GM12878 (cell line): ENCODE measurements around the gene TESK1. TPM values are rescaled to one million over a fixed set of nuclear protein-coding genes. Genes with fewer than 3 reads are reported as not detected.
A peak's percentile ranks its signal among the peaks of the same experiment; 100 is the strongest.

Experiments
- ATAC-seq: fragments of 200-7000 bp; cut with Tn5 transposase; 3 replicates; pipeline ENCODE4 v1.9.1; 2020; ENCODE audit warnings: mild to moderate bottlenecking, moderate library complexity
- BruUV-seq: library from RNA; stranded (reverse); fragments of 400-500 nt; replicated peaks from 2 replicates; lab custom pipeline; 2021; lab: Mats Ljungman, UMichigan
- CTCF ChIA-PET: fragments of 300-600 bp; sonication (Branson Sonifier 250); formaldehyde crosslinking; extraction: SDS; loops from one replicate; lab custom pipeline; 2021; ENCODE audit warnings: inconsistent platforms; lab: Yijun Ruan, JAX
- POLR2A ChIA-PET: fragments of 350-600 bp; formaldehyde crosslinking; extraction: SDS; loops from one replicate; lab custom pipeline; 2021; ENCODE audit warnings: inconsistent platforms; lab: Charles Lee
- RAD21 ChIA-PET: fragments of 300-600 bp; sonication (Branson Sonifier 250); formaldehyde crosslinking; loops from one replicate; lab custom pipeline; 2023; ENCODE audit warnings: antibody characterized with exemption; ENCODE audit not compliant: unreplicated experiment; lab: Charles Lee
- SMC1A ChIA-PET: fragments of 300-600 bp; sonication (Branson Sonifier 250); formaldehyde crosslinking; loops from one replicate; lab custom pipeline; 2023; ENCODE audit not compliant: unreplicated experiment, uncharacterized antibody; lab: Charles Lee
- DNase-seq: peaks from one replicate; pipeline ENCODE4 v3.0.0-alpha.2; 2011; ENCODE audit warnings: low read depth, low spot score
- FAIRE-seq: peaks from 3 replicates; lab custom pipeline; 2011; peaks lifted over from hg19 to GRCh38; lab: Jason Lieb, UNC
- H2AFZ ChIP-seq: 2 replicates; pipeline ENCODE4 v1.6.0; 2011; ENCODE audit warnings: low read depth, low read length, control low read depth; ENCODE audit not compliant: control insufficient read depth
- H3K27ac ChIP-seq: 2 replicates; pipeline ENCODE4 v1.5.1; 2011; ENCODE audit warnings: control low read depth; ENCODE audit not compliant: control insufficient read depth, insufficient read depth
- H3K27me3 ChIP-seq, 2 experiments: replicated peaks in 1 of 2; 2 replicates each; pipeline versions ENCODE4 v1.6.0 to v1.6.1; 2011; ENCODE audit warnings: low read length in 1 of 2; ENCODE audit not compliant: control insufficient read depth in 2 of 2, insufficient read depth in 2 of 2
- H3K36me3 ChIP-seq, 2 experiments: 2 replicates each; pipeline ENCODE4 v1.5.1; 2011; ENCODE audit warnings: low read length in 1 of 2; ENCODE audit not compliant: control insufficient read depth in 2 of 2, insufficient read depth in 2 of 2
- H3K4me1 ChIP-seq: 2 replicates; pipeline ENCODE4 v1.6.1; 2011; ENCODE audit warnings: mild to moderate bottlenecking, low read length, moderate library complexity, mixed read lengths; ENCODE audit not compliant: control insufficient read depth, insufficient read depth
- H3K4me2 ChIP-seq: 2 replicates; pipeline ENCODE4 v1.6.0; 2011; ENCODE audit warnings: control low read depth; ENCODE audit not compliant: control insufficient read depth, insufficient read depth
- H3K4me3 ChIP-seq: fragments of 200-600 bp; sonication (generic); 2 replicates; pipeline ENCODE4 v1.5.1; 2016
- H3K79me2 ChIP-seq: 2 replicates; pipeline ENCODE4 v1.6.0; 2011; ENCODE audit warnings: low read length; ENCODE audit not compliant: control insufficient read depth, insufficient read depth
- H3K9ac ChIP-seq: 2 replicates; pipeline ENCODE4 v1.8.0; 2011; ENCODE audit warnings: low read length, control low read depth, mixed read lengths; ENCODE audit not compliant: control insufficient read depth, insufficient read depth
- H3K9me3 ChIP-seq: replicated peaks from 3 replicates; pipeline ENCODE4 v1.5.1; 2011; ENCODE audit warnings: mild to moderate bottlenecking, low read length; ENCODE audit not compliant: control insufficient read depth, insufficient read depth
- H4K20me1 ChIP-seq: 2 replicates; pipeline ENCODE4 v1.6.0; 2011; ENCODE audit not compliant: control insufficient read depth, insufficient read depth
- BCL11A ChIP-seq: IDR thresholded peaks from 2 replicates; pipeline ENCODE4 v1.6.1; 2011; ENCODE audit warnings: low read depth, low read length
- CHD2 ChIP-seq: IDR thresholded peaks from 2 replicates; pipeline ENCODE4 v1.6.1; 2011; ENCODE audit warnings: low read depth, low read length, improper control_type of control experiment, borderline replicate concordance
- EED ChIP-seq: sonication (generic); IDR thresholded peaks from 2 replicates; pipeline ENCODE4 v1.6.1; 2016; ENCODE audit warnings: antibody characterized with exemption, low read depth
- FOXK2 ChIP-seq: fragments of 450-650 bp; IDR thresholded peaks from 2 replicates; pipeline ENCODE4 v1.6.1; 2017; ENCODE audit warnings: mild to moderate bottlenecking, moderate library complexity
- IKZF2 ChIP-seq, 2 experiments: fragments of 450-650 bp; IDR thresholded peaks; 2 replicates each; pipeline ENCODE4 v1.6.1; 2017; ENCODE audit warnings: mild to moderate bottlenecking in 2 of 2, moderate library complexity in 2 of 2
- IRF4 ChIP-seq: IDR thresholded peaks from 2 replicates; pipeline ENCODE4 v1.6.1; 2011; ENCODE audit warnings: low read depth, low read length
- KDM1A ChIP-seq: fragments of 200-600 bp; sonication (generic); IDR thresholded peaks from 2 replicates; pipeline ENCODE4 v1.6.1; 2016; ENCODE audit warnings: borderline replicate concordance
- PKNOX1 ChIP-seq: fragments of 450-650 bp; IDR thresholded peaks from 2 replicates; pipeline ENCODE4 v1.6.1; 2016; ENCODE audit warnings: mild to moderate bottlenecking
- SPI1 ChIP-seq: IDR thresholded peaks from 2 replicates; pipeline ENCODE4 v1.6.1; 2011; ENCODE audit warnings: low read depth, mild to moderate bottlenecking, low read length, moderate library complexity, borderline replicate concordance; ENCODE audit not compliant: insufficient read depth
- TCF12 ChIP-seq: IDR thresholded peaks from 2 replicates; pipeline ENCODE4 v1.6.1; 2011; ENCODE audit warnings: low read depth, mild to moderate bottlenecking, low read length
- TCF3 ChIP-seq: IDR thresholded peaks from 2 replicates; pipeline ENCODE4 v1.6.1; 2012; ENCODE audit warnings: low read depth, mild to moderate bottlenecking, low read length, borderline replicate concordance; ENCODE audit not compliant: insufficient read depth
- WGBS: methylation state at CpG from one replicate; pipeline ENCODE4 v1.1.6; 2016; ENCODE audit warnings: low lambda C conversion rate; ENCODE audit not compliant: insufficient replicate concordance, insufficient coverage; ENCODE audit errors: missing lambda C conversion rate; 5-methylcytosine and 5-hydroxymethylcytosine counted together
- in situ Hi-C: fragments of 300-500 bp; cut with MboI; formaldehyde crosslinking; loops from 9 replicates; pipeline ENCODE4 v1.14.3; 2018; ENCODE audit warnings: mixed read lengths
- intact Hi-C: fragments of 100-400 bp; cut with micrococcal nuclease; formaldehyde crosslinking; loops from one replicate; pipeline ENCODE4 v1.14.2; 2022; ENCODE audit not compliant: unreplicated experiment
- polyA plus RNA-seq, 11 experiments: library from polyadenylated mRNA; depleted of rRNA in 4 of 11; unstranded in 6 of 11; stranded (reverse) in 5 of 11; fragments of >200 nt; fragmentation: Nextera tagmentation in 4 of 11; fragmentation: Illumina TruSeq in 1 of 11; extraction: Ambion mirVana in 4 of 11; extraction: Trizol in 1 of 11; gene quantifications; 1 replicate in 1 of 11; 2 replicates in 10 of 11; pipeline versions ENCODE4 v1.2.1 to v1.2.3, GENCODE V29; 2011 to 2016; ENCODE audit warnings: inconsistent platforms in 2 of 11, missing spikeins in 2 of 11, low read depth in 1 of 11
- total RNA-seq, 4 experiments: library from RNA; depleted of rRNA in 3 of 4; stranded (reverse); fragments of >200 nt in 3 of 4; fragmentation: Illumina TruSeq in 1 of 4; extraction: Trizol in 1 of 4; gene quantifications; 2 replicates each; pipeline versions ENCODE4 v1.2.1 to v1.2.3, GENCODE V29; 2013 to 2021

The TESK1 gene
- total and polyA plus RNA-seq, 10 of the 15 experiments (the other 5 are each of a cell fraction or from before 2014, with no cell fraction given): 0.16 to 19.5 (median 7.9) TPM; not detected in 1

GRCh38 chr9:35568196-35568595 is 36.9 kb upstream of the TESK1 start:
- TF ChIP-seq BCL11A (no peak), PKNOX1 (no peak), FOXK2 (no peak)
- DNase-seq: no peak
- Histone ChIP-seq H3K9ac (no peak overlapping the region), H2AFZ (no peak overlapping the region), H3K4me3 (no peak overlapping the region), H4K20me1 (no peaks in the 10 kb centered on the region), H3K27ac (no peak overlapping the region), H3K9me3 (no peaks in the 10 kb centered on the region), H3K36me3 (no peaks in the 10 kb centered on the region), H3K4me2 (no peak overlapping the region), H3K27me3 (no peaks in the 10 kb centered on the region), H3K4me1 (peaks cover 24% of the 10 kb centered on the region), H3K79me2 (no peaks in the 10 kb centered on the region)
- FAIRE-seq: no peak
- SMC1A ChIA-PET: interaction anchor here (0.7 to 1.5 kb wide), 2 partner anchors 124 to 243 kb away, joined by 3 to 4 read pairs; no protein-coding TSS in a partner anchor
- CTCF ChIA-PET: interaction anchor here (0.6 to 1.4 kb wide), 4 partner anchors 32 to 437 kb away, joined by 3 to 6 read pairs (median 4); no protein-coding TSS in a partner anchor
- BruUV-seq: no TSS peak
- ATAC-seq: no peak
- intact Hi-C loops: no loop called here
- in situ Hi-C loops: no loop called here
- POLR2A ChIA-PET: no interaction called here
- RAD21 ChIA-PET: no interaction called here
- WGBS: 99% methylated on average over 4 of the region's 4 CpGs

- ChIA-PET RAD21 (no interaction called here), POLR2A (no interaction called here)
- FAIRE-seq: peak; percentile 89
- TF ChIP-seq CHD2 (no peak), KDM1A (no peak), SPI1 (peak; percentile 70), TCF12 (peak; percentile 81), EED (peak; percentile 53; the same call in 1 of the 2 replicates), IKZF2 (IDR thresholded peaks at IDR 0.05) (peak in 1 of 2 experiments; percentile 28; a peak in 1 of 4 replicates), IRF4 (0 out of 2 replicates have a peak, but pooled peaks have one; percentile 67), TCF3 (peak; percentile 87; the same call in 1 of the 2 replicates)
- TF ChIP-seq, all 136 proteins: peak for 6
- Histone ChIP-seq H3K27me3 (no peaks in the 10 kb centered on the region), H3K4me2 (peak overlapping the region; percentile 94), H3K9ac (no peak overlapping the region), H3K79me2 (no peaks in the 10 kb centered on the region), H3K4me1 (peaks cover 24% of the 10 kb centered on the region), H2AFZ (peak overlapping the region; percentile 28), H3K27ac (peak overlapping the region; percentile 69), H4K20me1 (no peaks in the 10 kb centered on the region), H3K36me3 (no peaks in the 10 kb centered on the region), H3K4me3 (peak overlapping the region; percentile 8), H3K9me3 (no peaks in the 10 kb centered on the region)
- CTCF ChIA-PET: interaction anchor here (1.0 to 1.8 kb wide), 5 partner anchors 16 to 127 kb away, joined by 3 to 6 read pairs (median 5); no protein-coding TSS in a partner anchor
- ATAC-seq (peak; percentile 88), DNase-seq (peak; percentile 21)
- 0% methylated on average over 5 of the region's 5 CpGs for WGBS
- BruUV-seq: no TSS peak
- SMC1A ChIA-PET: interaction anchor here (1.0 to 1.5 kb wide), 3 partner anchors 16 to 123 kb away, joined by 3 to 8 read pairs (median 4); no protein-coding TSS in a partner anchor
- in situ Hi-C loops: no loop called here
- intact Hi-C loops: no loop called here
Measured at GRCh38 chr9:35569206-35569605, 35.9 kb upstream of the TESK1 start.
